Measurements from ENCODE around the gene MAML2.

The MAML2 gene

GRCh38 chr11:96008161-96008720 is 334.8 kb downstream of the MAML2 start:
- DNase-seq (ENCODE audit: low read depth): peak; percentile 57

GRCh38 chr11:96006037-96006436 is 337.0 kb downstream of the MAML2 start:
- no peak for DNase-seq (ENCODE audit: low read depth)

GRCh38 chr11:96004862-96005261 is 338.1 kb downstream of the MAML2 start:
- DNase-seq (ENCODE audit: low read depth): no peak

- DNase-seq (ENCODE audit: low read depth): no peak
These were observed 340.2 kb downstream of the MAML2 start for GRCh38 chr11:96002754-96003290.

- DNase-seq (ENCODE audit: low read depth): no peak
These were observed 340.7 kb downstream of the MAML2 start for GRCh38 chr11:96002339-96002738.

GRCh38 chr11:96001037-96001436 is 342.0 kb downstream of the MAML2 start:
- peak; percentile 80 for DNase-seq (ENCODE audit: low read depth)

- DNase-seq (ENCODE audit: low read depth): no peak
These were observed 343.1 kb downstream of the MAML2 start for GRCh38 chr11:95999711-96000406.

GRCh38 chr11:95996621-95997235 is 346.3 kb downstream of the MAML2 start:
- no peak for DNase-seq (ENCODE audit: low read depth)

- DNase-seq (ENCODE audit: low read depth): no peak
These were observed 348.7 kb downstream of the MAML2 start for GRCh38 chr11:95994329-95994728.

GRCh38 chr11:95993438-95994298 is 349.3 kb downstream of the MAML2 start:
- peak; percentile 92 for DNase-seq (ENCODE audit: low read depth)

GRCh38 chr11:95991545-95991944 is 351.4 kb downstream of the MAML2 start:
- no peak for DNase-seq (ENCODE audit: low read depth)

GRCh38 chr11:95991101-95991500 is 351.9 kb downstream of the MAML2 start:
- DNase-seq (ENCODE audit: low read depth): no peak

- no peak for DNase-seq (ENCODE audit: low read depth)
These were observed 353.2 kb downstream of the MAML2 start for GRCh38 chr11:95989780-95990179.

- no peak for DNase-seq (ENCODE audit: low read depth)
These were observed 353.9 kb downstream of the MAML2 start for GRCh38 chr11:95989076-95989605.

GRCh38 chr11:95985174-95985808 is 357.7 kb downstream of the MAML2 start:
- peak; percentile 70 for DNase-seq (ENCODE audit: low read depth)

GRCh38 chr11:95984072-95984471 is 358.9 kb downstream of the MAML2 start:
- no peak for DNase-seq (ENCODE audit: low read depth)

GRCh38 chr11:95977534-95978174 is 365.3 kb downstream of the MAML2 start:
- DNase-seq (ENCODE audit: low read depth): peak; percentile 87

GRCh38 chr11:95976550-95976949 is 366.4 kb downstream of the MAML2 start:
- no peak for DNase-seq (ENCODE audit: low read depth)

GRCh38 chr11:95975343-95975742 is 367.7 kb downstream of the MAML2 start:
- DNase-seq (ENCODE audit: low read depth): no peak

GRCh38 chr11:95972060-95972459 is 370.9 kb downstream of the MAML2 start:
- DNase-seq (ENCODE audit: low read depth): no peak

GRCh38 chr11:95968585-95968984 is 374.4 kb downstream of the MAML2 start:
- no peak for DNase-seq (ENCODE audit: low read depth)
